ENCODE measurements around the gene SNRNP40. TPM values are rescaled to one million over a fixed set of nuclear protein-coding genes. Genes with fewer than 3 reads are reported as not detected.

The SNRNP40 gene
- total and polyA plus RNA-seq, 2 experiments from 2014 or later: 90.0 to 135 TPM

Other genes starting within 250 kb of the SNRNP40 start
- 117 and 121 TPM in 2 replicates for gene PUM1, start 231.1 kb downstream of the SNRNP40 start, total RNA-seq (2014; rRNA removed; shearing (Covaris generic))
- gene PUM1, start 231.1 kb downstream of the SNRNP40 start, polyA plus RNA-seq (2016; fragmentation: Nextera tagmentation; extraction: Ambion mirVana): 44.4 and 49.5 TPM in 2 replicates
- 38.4 and 56.7 TPM in 2 replicates for gene NKAIN1, start 56.9 kb downstream of the SNRNP40 start, total RNA-seq (2014; rRNA removed; shearing (Covaris generic))
- 14.7 and 18.1 TPM in 2 replicates for gene NKAIN1, start 56.9 kb downstream of the SNRNP40 start, polyA plus RNA-seq (2016; fragmentation: Nextera tagmentation; extraction: Ambion mirVana)
- 40.1 and 43.7 TPM in 2 replicates for gene ZCCHC17, start 244 bp upstream of the SNRNP40 start, total RNA-seq (2014; rRNA removed; shearing (Covaris generic))
- gene ZCCHC17, start 244 bp upstream of the SNRNP40 start, polyA plus RNA-seq (2016; fragmentation: Nextera tagmentation; extraction: Ambion mirVana): 125 and 134 TPM in 2 replicates
- 19.3 and 27.9 TPM in 2 replicates for gene FABP3, start 76.3 kb upstream of the SNRNP40 start, total RNA-seq (2014; rRNA removed; shearing (Covaris generic))
- gene FABP3, start 76.3 kb upstream of the SNRNP40 start, polyA plus RNA-seq (2016; fragmentation: Nextera tagmentation; extraction: Ambion mirVana): 50.0 and 50.2 TPM in 2 replicates
- gene SERINC2, start 116.4 kb upstream of the SNRNP40 start, total RNA-seq (2014; rRNA removed; shearing (Covaris generic)): 18.8 and 20.5 TPM in 2 replicates
- gene SERINC2, start 116.4 kb upstream of the SNRNP40 start, polyA plus RNA-seq (2016; fragmentation: Nextera tagmentation; extraction: Ambion mirVana): 22.5 and 23.3 TPM in 2 replicates